ENCODE measurements around the gene EPM2A.

DNA sequence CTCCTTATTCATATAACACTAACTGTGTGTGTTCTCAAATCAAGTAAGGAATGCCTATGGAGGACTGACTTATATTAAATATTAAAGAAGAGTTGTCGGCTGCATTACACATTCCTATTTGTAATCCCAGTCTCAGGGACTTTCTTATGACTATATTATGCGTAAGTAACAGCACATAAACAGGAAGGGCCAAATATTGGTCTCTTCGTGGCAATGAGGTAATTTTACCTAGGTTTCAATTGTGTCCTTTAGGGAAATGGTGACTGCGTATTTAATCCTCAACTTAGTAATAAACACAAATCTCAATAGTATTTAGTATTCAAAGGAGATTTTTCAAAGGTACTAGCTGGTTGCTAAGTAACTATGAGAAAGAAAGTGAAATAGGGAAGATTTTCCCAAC, 22.8 kb upstream of the EPM2A start:
- TF ChIP-seq, protein P1, sequence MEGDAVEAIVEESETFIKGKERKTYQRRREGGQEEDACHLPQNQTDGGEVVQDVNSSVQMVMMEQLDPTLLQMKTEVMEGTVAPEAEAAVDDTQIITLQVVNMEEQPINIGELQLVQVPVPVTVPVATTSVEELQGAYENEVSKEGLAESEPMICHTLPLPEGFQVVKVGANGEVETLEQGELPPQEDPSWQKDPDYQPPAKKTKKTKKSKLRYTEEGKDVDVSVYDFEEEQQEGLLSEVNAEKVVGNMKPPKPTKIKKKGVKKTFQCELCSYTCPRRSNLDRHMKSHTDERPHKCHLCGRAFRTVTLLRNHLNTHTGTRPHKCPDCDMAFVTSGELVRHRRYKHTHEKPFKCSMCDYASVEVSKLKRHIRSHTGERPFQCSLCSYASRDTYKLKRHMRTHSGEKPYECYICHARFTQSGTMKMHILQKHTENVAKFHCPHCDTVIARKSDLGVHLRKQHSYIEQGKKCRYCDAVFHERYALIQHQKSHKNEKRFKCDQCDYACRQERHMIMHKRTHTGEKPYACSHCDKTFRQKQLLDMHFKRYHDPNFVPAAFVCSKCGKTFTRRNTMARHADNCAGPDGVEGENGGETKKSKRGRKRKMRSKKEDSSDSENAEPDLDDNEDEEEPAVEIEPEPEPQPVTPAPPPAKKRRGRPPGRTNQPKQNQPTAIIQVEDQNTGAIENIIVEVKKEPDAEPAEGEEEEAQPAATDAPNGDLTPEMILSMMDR (conservative IDR thresholded peaks at IDR 0.05) = no peak
- no peak for TF ChIP-seq ZFX (IDR thresholded peaks at IDR 0.05)

All from C4-2B (cell line).